Heart right ventricle (tissue), 16 donors: ENCODE measurements around the gene FGF1. TPM values are rescaled to one million over a fixed set of nuclear protein-coding genes. Genes with fewer than 3 reads are reported as not detected.

Source experiments
- ATAC-seq, 8 donors: fragments of 200-7000 bp; cut with Tn5 transposase; one replicate each; pipeline ENCODE4 v1.9.1; 2020; ENCODE audit warnings: mild to moderate bottlenecking in 8 of 8, moderate library complexity in 8 of 8, moderate number of reproducible peaks in 1 of 8
- DNase-seq, 2 donors: peaks; one replicate each; pipeline ENCODE4 v3.0.0-alpha.2; 2020
- H3K27ac ChIP-seq, 10 donors: fragments of 200-600 bp; sonication (generic) in 2 of 10; one replicate each; pipeline versions ENCODE4 v1.5.0 to v1.8.0; 2020 to 2022; ENCODE audit warnings: mild to moderate bottlenecking in 3 of 10
- H3K27me3 ChIP-seq, 7 donors: fragments of 200-600 bp; one replicate each; pipeline ENCODE4 v1.8.0; 2021 to 2022; ENCODE audit warnings: mild to moderate bottlenecking in 2 of 7
- H3K36me3 ChIP-seq, 9 donors: fragments of 200-600 bp; sonication (generic) in 1 of 9; one replicate each; pipeline versions ENCODE4 v1.5.0 to v1.8.0; 2020 to 2022; ENCODE audit warnings: mild to moderate bottlenecking in 2 of 9
- H3K4me1 ChIP-seq, 9 donors: fragments of 200-600 bp; sonication (generic) in 1 of 9; one replicate each; pipeline versions ENCODE4 v1.5.0 to v1.8.0; 2020 to 2022; ENCODE audit warnings: mild to moderate bottlenecking in 4 of 9
- H3K4me3 ChIP-seq, 10 donors: fragments of 200-600 bp; sonication (generic) in 2 of 10; one replicate each; pipeline versions ENCODE4 v1.5.0 to v1.8.0; 2020 to 2022; ENCODE audit warnings: mild to moderate bottlenecking in 7 of 10, moderate library complexity in 2 of 10
- H3K9me3 ChIP-seq, 11 donors: fragments of 200-600 bp in 10 of 11; sonication (generic) in 2 of 11; one replicate each; pipeline versions ENCODE4 v1.5.0 to v1.8.0; 2013 to 2022; ENCODE audit warnings: mild to moderate bottlenecking in 2 of 11, control low read depth in 1 of 11, moderate library complexity in 1 of 11
- WGBS, 2 donors: extraction: QIAGEN DNeasy Blood & Tissue Kit; methylation state at CpG; one replicate each; pipeline ENCODE4 v1.1.7; 2013; ENCODE audit warnings: inconsistent platforms in 1 of 2; 5-methylcytosine and 5-hydroxymethylcytosine counted together
- intact Hi-C, 10 donors: fragments of 100-400 bp; cut with DNase I; formaldehyde crosslinking; loops; one replicate each; pipeline versions ENCODE4 v1.11.1 to v1.14.2; 2022
- polyA plus RNA-seq, 2 donors: library from polyadenylated mRNA; stranded (reverse); fragments of 200-250 nt; gene quantifications; one replicate each; pipeline ENCODE4 v1.2.3, GENCODE V29; 2013
- total RNA-seq, 10 donors: library from RNA; stranded (reverse); fragmentation: NEBNext Ultra II Directional in 3 of 10; extraction: Animal tissue kit (Norgen Biotek cat#: 25700) in 3 of 10; gene quantifications; one replicate each; pipeline versions ENCODE4 v1.2.1 to v1.2.4, GENCODE V29; 2021 to 2023
- TF ChIP-seq, protein P1 (sequence below), 9 donors: fragments of 200-600 bp; sonication (generic) in 2 of 9; IDR thresholded peaks; one replicate each; pipeline versions ENCODE4 v1.5.0 to v1.8.0; 2021 to 2022; ENCODE audit warnings: antibody characterized with exemption in 9 of 9, mild to moderate bottlenecking in 5 of 9, moderate library complexity in 1 of 9
- donor health status: Arrhythmogenic right ventricular cardiomyopathy.
- donor health status: ischemic (EF 13 %, LVEDD 7.1; RV severe dilation, severe dysfunction).
- donor health status: healthy with polysubstance abuse.
- donor health status: DM: no; HTN: yes; CAD: no.
- donor health status: DM: no; HTN: no; CAD: no.
- donor health status: ischemic (EF 25% LVEDD 6.9; RV normal size, moderate dysfunction).
- donor health status: ischemic (EF 25% LVEDD 5.7; RV mildly dilated, moderate dysfunction).
- donor health status: healthy.
- donor health status: DM: yes; HTN: yes; CAD: no.
- donor health status: Ischemic cardiomyopathy.
- donor health status: ischemic (EF 35%, LVEDD 5.7; RV mildly dilated, moderate dysfunction).
- donor health status: nonischemic (EF 11% LVEDD 7.7; RV severe dilation, severe dysfunction).
- donor health status: DM: yes; HTN: yes; CAD: no.
- donor health status: PGD.
- donor health status: ischemic (EF 29% LVEDD 5.4; RV normal size, mild dysfunction).
- donor health status: nonischemic (EF 23%, LVEDD 6.1; RV moderate dilation, normal function).

Gene FGF1
- total and polyA plus RNA-seq, 12 donors: 5.1 to 110 (median 53.7) TPM

DNA sequence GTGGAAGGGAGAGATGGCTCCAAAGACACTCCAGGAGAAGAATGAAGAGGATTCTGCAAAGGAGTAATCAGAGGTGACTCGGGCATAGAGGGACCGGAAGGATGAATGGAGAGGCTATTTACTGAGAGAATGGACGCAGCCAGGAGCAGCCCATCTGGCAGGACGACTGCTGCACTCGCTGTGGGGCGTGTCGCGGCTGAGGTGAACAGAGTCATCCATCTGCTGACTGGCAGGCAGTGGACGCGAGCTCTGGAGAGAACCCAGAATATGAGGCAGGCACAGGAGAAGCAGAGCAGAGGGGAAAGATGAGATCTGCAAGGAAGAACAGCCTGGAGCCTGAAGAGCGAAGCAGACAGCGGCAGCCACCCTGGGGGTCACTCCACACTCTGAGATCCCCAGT, 16.4 kb downstream of the FGF1 start:
- ATAC-seq: peak in 5 of 8 donors; percentile 37 to 73 (median 67)
- 77 to 82% methylated on average over 12 of the region's 12 CpGs for WGBS, 2 donors

DNA sequence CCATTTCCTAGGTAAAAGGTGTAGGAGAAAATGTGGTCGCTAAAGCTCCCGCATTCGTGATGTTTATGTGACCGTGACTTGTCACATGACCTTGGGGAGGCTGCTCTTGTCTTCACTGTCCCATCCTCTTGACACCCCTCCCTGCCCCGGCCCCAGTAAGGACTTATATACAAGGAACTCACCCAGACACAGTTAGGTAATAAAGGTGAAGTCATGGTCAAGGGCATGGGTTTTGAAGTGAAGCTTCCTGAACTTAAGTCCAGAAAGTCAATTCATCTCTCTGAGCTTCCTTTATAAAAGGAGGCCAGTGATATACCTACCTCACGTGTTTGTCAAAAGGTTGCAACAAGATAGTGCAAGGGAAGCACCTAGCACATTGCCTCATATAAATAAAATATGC, 17.6 kb downstream of the FGF1 start:
- peak in 1 of 8 donors; percentile 5 for ATAC-seq
- WGBS, 2 donors: 87 to 88% methylated on average over 6 of the region's 6 CpGs
- peaks cover 0 to 6% (median 0%) of the 10 kb centered on the region in 9 donors for H3K36me3 ChIP-seq
- H3K4me3 ChIP-seq: no peak overlapping the region
- no peak for DNase-seq
- H3K27ac ChIP-seq: peak overlapping the region in 1 of 10 donors; percentile 6
- intact Hi-C loops: no loop called here
- TF ChIP-seq, protein P1, sequence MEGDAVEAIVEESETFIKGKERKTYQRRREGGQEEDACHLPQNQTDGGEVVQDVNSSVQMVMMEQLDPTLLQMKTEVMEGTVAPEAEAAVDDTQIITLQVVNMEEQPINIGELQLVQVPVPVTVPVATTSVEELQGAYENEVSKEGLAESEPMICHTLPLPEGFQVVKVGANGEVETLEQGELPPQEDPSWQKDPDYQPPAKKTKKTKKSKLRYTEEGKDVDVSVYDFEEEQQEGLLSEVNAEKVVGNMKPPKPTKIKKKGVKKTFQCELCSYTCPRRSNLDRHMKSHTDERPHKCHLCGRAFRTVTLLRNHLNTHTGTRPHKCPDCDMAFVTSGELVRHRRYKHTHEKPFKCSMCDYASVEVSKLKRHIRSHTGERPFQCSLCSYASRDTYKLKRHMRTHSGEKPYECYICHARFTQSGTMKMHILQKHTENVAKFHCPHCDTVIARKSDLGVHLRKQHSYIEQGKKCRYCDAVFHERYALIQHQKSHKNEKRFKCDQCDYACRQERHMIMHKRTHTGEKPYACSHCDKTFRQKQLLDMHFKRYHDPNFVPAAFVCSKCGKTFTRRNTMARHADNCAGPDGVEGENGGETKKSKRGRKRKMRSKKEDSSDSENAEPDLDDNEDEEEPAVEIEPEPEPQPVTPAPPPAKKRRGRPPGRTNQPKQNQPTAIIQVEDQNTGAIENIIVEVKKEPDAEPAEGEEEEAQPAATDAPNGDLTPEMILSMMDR (IDR thresholded peaks at IDR 0.05): no peak
- H3K9me3 ChIP-seq: no peaks in the 10 kb centered on the region
- H3K4me1 ChIP-seq: peaks cover 0 to 38% (median 18%) of the 10 kb centered on the region in 9 donors
- H3K27me3 ChIP-seq: no peaks in the 10 kb centered on the region

More for the DNA sequence above, 16.4 kb downstream of the FGF1 start:
- Histone ChIP-seq H3K9me3 (no peaks in the 10 kb centered on the region), H3K27me3 (no peaks in the 10 kb centered on the region), H3K4me1 (peaks cover 7 to 49% (median 27%) of the 10 kb centered on the region in 9 donors), H3K4me3 (no peak overlapping the region), H3K36me3 (no peaks in the 10 kb centered on the region), H3K27ac (peak overlapping the region in 3 of 10 donors; percentile 10 to 33 (median 21))
- intact Hi-C loops: no loop called here
- TF ChIP-seq, protein P1 (IDR thresholded peaks at IDR 0.05): no peak
- peak in 1 of 2 donors; percentile 41 for DNase-seq

DNA sequence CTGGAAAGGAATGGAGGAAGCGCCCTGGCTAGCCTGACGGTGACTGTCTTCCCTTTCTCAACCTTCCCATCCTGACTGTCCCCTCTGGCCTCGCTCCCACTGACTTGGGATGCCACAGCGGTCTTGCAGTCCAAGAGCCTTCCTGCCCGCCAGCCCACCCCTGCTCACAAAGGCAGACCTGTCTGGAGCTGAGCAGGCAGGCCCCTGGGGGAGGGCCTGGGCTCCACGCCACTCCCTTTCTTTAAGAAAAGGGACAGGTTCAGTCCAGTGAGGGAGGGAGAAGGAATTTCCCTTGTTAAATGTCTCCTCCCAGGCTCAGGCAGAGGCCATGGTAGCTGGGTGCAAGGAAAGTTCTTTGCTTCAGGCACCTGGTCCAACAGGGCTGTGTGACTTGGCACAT, 18.1 kb downstream of the FGF1 start:
- Histone ChIP-seq H3K9me3 (no peaks in the 10 kb centered on the region), H3K27me3 (no peaks in the 10 kb centered on the region), H3K27ac (peak overlapping the region in 1 of 10 donors; percentile 6), H3K4me3 (no peak overlapping the region), H3K4me1 (peaks cover 0 to 38% (median 18%) of the 10 kb centered on the region in 9 donors), H3K36me3 (peaks cover 0 to 6% (median 0%) of the 10 kb centered on the region in 9 donors)
- TF ChIP-seq, protein P1 (IDR thresholded peaks at IDR 0.05): no peak
- WGBS, 2 donors: 90 to 98% methylated on average over 6 of the region's 6 CpGs
- intact Hi-C loops: no loop called here
- ATAC-seq (no peak), DNase-seq (no peak)

DNA sequence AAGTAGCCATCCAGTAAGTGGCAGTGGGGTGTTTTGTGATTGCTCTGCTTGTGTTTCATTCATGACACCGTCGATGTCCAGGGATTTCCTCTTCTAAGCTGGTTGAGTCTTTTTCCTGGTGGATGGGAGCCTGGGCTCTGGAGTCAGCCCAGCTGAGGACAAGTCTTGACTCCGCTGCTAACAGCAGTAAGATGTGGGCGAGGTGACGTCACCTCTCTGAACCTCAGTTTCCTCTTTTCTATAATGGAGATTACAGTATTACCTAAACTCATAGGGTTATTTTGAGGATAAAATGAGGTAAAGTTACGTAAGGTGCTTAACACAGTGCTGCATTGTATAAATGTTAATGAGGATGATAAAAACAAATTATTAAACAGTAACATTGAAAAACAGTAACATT, 21.3 kb downstream of the FGF1 start:
- 90 to 94% methylated on average over 6 of the region's 6 CpGs for WGBS, 2 donors
- ATAC-seq (no peak), DNase-seq (no peak)
- Histone ChIP-seq H3K27ac (no peak overlapping the region), H3K9me3 (no peaks in the 10 kb centered on the region), H3K4me3 (no peak overlapping the region), H3K4me1 (peaks cover 0 to 29% (median 14%) of the 10 kb centered on the region in 9 donors), H3K36me3 (peaks cover 0 to 8% (median 0%) of the 10 kb centered on the region in 9 donors), H3K27me3 (no peaks in the 10 kb centered on the region)
- intact Hi-C loops: no loop called here
- TF ChIP-seq, protein P1 (IDR thresholded peaks at IDR 0.05): no peak
